ENCODE measurements around the gene ARHGEF19.

ARHGEF19 gene

DNA sequence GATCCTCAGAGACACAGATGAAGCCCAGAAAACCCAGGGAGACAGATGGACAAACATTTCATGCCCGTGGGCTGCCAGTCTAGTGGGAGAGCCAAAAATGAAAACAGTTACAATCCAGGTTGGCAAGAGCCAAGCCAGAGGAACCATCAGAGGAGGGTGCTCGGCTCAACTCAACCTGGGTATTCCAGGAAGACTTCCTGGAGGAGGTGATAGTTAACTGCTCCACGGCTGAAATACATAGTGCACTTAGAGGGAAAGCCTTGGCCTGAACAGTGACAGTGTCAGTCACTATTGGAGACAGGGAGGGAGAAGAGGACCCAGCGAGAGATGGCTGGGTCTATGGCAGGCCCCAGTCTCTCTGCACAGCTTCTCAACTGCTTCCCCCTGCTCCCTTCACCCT, 1.9 kb downstream of the ARHGEF19 start:
- H3K27ac ChIP-seq: no peak overlapping the region
- TF ChIP-seq CTCF (conservative IDR thresholded peaks at IDR 0.05): no peak

GRCh38 chr1:16209847-16210407, 2.5 kb downstream of the ARHGEF19 start:
- H3K27ac ChIP-seq: no peak overlapping the region
- no peak for TF ChIP-seq CTCF (conservative IDR thresholded peaks at IDR 0.05)

DNA sequence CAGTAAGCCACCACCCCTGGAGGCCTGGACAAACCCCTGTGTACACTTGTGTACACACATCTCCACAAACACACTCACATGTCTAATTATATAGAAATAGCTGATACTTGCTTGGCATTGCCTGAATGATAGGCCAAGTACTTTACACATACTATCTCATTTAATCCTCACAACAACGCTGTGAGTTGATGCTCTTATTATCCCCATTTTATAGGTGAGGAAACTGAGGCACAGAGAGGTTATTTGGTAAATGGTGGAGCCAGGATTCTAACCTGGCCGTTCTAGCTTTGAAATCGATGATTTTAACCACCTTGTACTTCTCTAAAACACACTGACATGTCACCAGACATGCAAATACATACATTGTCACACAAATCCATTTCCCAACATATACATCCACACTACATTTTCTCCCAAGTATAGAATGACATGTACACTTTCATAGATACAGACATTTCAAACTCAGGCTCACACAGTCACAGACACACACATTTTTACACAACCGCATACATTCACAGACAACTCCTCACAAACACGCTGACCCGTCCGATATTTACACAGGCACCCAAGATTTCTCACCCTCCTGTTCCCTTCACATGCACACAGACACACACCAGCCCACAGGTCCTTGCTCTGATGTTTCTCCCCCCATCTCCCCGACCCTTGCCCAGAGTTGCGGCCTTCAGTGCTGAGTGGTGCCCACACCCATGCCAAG, 3.2 kb downstream of the ARHGEF19 start:
- no peak overlapping the region for H3K27ac ChIP-seq
- TF ChIP-seq CTCF (conservative IDR thresholded peaks at IDR 0.05): no peak

DNA sequence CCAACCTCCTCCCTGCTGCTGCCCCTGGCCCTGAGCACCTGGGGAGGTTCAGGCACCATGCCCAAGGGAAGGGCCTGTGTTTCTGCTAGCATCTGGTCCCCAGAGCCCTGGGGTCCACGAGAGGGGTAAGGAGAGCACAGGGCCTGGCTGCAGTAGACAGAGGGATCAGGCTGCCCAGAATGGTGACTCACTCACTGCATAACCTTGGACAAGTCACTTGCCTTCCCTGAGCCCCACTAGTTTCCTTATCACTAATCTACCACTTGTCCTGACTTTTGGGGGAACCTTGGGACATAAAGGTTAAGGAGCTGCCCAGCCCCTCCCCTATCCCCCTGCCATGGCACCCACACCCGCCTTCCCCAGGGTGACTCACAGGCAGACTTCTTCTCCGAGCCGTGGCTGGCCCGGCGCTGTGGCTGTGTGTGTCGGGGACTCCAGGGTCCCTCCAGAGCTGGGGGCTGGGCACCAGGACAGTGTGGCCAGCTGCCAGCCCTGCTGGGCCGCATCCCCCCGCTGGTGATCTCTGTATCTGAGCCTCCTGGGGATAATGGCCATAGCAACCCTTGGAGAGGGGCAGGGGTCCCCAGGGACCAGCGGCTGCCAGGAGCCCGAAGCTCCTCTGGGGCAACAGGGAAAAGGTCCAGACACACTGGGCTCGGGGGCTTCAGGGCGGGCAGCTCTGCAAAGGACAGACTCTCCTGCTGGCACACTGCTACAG, 4.0 kb downstream of the ARHGEF19 start:
- H3K27ac ChIP-seq: no peak overlapping the region
- TF ChIP-seq CTCF (conservative IDR thresholded peaks at IDR 0.05): no peak

DNA sequence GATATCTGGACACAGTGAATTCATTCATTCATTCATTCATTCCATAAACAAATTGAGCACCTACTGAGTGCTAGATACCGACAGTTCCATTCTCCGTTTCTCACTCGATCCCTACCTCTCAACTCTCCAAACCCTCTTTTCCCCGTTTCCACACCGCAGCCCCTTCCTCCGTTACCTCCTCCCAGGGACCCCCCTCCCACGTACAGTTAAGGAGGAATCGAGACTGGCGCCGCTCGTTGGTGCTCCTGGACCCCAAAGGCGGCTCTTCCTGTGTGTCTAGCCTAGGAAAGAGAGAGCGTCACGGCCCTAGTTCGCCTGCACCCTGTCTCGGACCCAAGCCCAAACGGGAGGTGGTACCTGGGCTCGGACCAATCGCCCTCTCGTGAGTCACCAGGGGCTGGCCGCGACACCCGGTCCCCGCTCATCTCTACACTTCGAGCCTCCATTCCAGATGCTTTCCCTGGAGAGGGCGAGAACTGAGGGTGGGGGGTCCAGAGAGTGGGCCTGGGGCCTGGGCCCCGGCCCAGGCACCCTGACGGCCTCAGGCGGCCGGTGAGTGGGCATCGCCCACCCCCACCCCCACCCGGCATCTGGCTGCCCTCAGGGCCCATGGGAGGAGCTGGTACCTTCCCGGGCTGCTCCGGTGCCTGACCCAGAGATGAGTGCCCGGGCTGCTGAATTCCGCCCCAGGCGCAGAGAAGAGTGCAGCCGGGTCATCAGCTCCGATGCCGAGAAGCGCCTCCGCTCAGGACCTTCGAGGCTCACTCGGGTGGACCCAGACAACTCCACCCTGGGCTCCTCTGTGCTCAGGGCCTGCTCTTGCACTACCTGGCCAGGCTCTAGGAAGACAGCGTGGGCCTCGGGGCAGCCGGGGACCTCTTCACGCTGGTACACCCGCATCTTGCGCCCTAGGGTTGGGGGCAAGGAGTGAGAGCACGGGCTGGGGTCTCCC, 4.9 kb downstream of the ARHGEF19 start:
- peak overlapping the region; percentile 77 for H3K27ac ChIP-seq
- no peak for TF ChIP-seq CTCF (conservative IDR thresholded peaks at IDR 0.05)

- TF ChIP-seq CTCF (conservative IDR thresholded peaks at IDR 0.05): no peak
- H3K27ac ChIP-seq: peak overlapping the region; percentile 77
Measured at GRCh38 chr1:16206547-16207317, 5.7 kb downstream of the ARHGEF19 start.

All from VCaP (cell line).